Lung microvascular endothelial cell (primary cell): ENCODE measurements around the gene NANS. TPM values are rescaled to one million over a fixed set of nuclear protein-coding genes. Genes with fewer than 3 reads are reported as not detected.
A peak's percentile ranks its signal among the peaks of the same experiment; 100 is the strongest.
"Not testable (repeated sequence)": the region's sequence is repeated elsewhere in the genome, so short reads cannot be mapped to it uniquely, and the experiment has no call there.

Experiments used
- DNase-seq, 2 donors: peaks; one replicate each; pipeline versions ENCODE4 v3.0.0 to v3.0.0-alpha.2; 2010; ENCODE audit warnings: low read depth in 2 of 2
- total RNA-seq: library from RNA; depleted of rRNA; stranded (reverse); fragments of >200 nt; gene quantifications from 2 replicates; pipeline ENCODE4 v1.2.1, GENCODE V29; 2014

The NANS gene, protein sequence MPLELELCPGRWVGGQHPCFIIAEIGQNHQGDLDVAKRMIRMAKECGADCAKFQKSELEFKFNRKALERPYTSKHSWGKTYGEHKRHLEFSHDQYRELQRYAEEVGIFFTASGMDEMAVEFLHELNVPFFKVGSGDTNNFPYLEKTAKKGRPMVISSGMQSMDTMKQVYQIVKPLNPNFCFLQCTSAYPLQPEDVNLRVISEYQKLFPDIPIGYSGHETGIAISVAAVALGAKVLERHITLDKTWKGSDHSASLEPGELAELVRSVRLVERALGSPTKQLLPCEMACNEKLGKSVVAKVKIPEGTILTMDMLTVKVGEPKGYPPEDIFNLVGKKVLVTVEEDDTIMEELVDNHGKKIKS
- total RNA-seq = 63.6 and 73.8 TPM in 2 replicates

- DNase-seq = peak; percentile 95 to 98
These were observed at the start of gene NANS for GRCh38 chr9:98056269-98057137. NANS (plus strand) TSS chr9:98056732; CDS start chr9:98056809, 77 bp downstream.

GRCh38 chr9:98007251-98007928 lies 49.1 kb upstream of the NANS start:
- DNase-seq = peak; percentile 76 to 79

DNA sequence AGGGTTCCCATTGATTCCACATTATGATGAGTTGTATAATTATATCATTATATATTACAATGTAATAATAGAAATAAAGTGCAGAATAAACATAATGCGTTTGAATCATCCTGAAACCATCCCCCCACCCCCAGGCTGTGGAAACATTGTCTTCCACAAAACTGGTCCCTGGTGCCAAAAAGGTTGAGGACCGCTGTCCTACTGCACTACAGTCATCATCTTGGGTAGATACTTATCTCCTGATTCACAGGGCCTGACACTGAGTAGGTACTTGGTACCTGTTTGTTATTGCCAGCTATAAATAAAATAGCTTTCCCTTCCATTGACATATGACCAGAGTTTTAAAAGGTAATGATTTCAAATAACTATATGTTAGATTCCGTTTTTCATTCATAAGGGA lies 47.8 kb upstream of the NANS start:
- no peak for DNase-seq

DNA sequence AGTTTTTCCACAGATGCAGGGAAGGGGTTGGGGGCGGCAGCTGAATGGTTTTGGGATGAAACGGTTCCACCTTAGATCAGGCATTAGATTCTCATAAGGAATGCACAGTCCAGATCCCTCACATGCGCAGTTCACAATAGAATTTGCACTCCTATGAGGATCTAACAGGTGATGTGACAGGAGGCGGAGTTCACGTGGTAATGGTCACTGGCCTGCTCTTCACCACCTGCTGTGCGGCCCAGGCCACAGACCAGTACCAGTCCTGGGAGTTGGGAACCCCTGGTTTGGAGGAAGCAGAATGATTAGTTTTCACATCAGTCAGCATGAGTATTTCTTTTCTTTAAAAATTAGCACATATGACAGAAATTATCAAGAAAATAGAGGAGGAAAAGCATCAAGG lies 47.1 kb upstream of the NANS start:
- no peak for DNase-seq

DNA sequence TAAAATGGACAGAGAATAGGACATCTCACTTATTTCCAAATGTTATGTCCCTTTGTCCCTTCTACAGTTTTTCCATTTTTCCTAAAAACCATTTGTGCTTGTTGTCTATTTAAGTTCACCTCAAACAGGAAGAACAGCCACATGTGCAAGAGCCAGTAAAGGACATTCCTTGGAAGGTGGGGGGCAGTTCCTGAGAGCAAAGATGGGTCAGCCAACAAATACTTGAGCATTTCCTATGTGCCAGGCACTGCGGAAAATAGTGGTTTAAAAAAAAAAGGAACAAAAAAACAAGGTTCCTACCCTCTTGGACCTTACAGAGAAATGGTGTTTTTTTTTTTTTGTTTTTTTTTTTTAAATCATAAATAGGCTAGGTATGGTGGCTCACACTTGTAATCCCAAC lies 46.6 kb upstream of the NANS start:
- peak; percentile 86 to 94 for DNase-seq

GRCh38 chr9:98010445-98010844 lies 46.1 kb upstream of the NANS start:
- DNase-seq = peak; percentile 50 to 89

- DNase-seq = no peak
These were observed 45.4 kb upstream of the NANS start for GRCh38 chr9:98011122-98011521.

GRCh38 chr9:98016137-98016680 lies 40.3 kb upstream of the NANS start:
- DNase-seq = no peak

- no peak for DNase-seq
These were observed 39.2 kb upstream of the NANS start for GRCh38 chr9:98017306-98017705.

GRCh38 chr9:98018347-98018746 lies 38.2 kb upstream of the NANS start:
- no peak for DNase-seq

GRCh38 chr9:98019098-98019497 lies 37.4 kb upstream of the NANS start:
- no peak for DNase-seq

DNA sequence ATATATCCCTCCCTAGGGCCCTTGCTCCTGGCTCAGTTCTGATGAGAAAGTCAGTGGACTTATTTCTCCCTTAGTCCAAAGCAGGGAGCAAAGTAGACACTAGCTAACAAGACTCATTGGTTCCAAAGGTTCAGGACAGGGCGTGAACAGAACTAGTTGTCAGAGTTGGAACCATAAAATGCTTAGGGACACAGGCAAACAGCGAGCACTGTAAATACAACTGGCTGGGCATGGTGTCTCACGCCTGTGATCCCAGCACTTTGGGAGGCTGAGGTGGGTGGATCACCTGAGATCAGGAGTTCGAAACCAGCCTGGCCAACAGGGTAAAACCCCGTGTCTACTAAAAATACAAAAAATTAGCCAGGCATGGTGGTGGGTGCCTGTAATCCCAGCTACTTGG lies 36.7 kb upstream of the NANS start:
- DNase-seq = not testable (repeated sequence)

GRCh38 chr9:98020476-98021145 lies 35.9 kb upstream of the NANS start:
- no peak for DNase-seq

DNA sequence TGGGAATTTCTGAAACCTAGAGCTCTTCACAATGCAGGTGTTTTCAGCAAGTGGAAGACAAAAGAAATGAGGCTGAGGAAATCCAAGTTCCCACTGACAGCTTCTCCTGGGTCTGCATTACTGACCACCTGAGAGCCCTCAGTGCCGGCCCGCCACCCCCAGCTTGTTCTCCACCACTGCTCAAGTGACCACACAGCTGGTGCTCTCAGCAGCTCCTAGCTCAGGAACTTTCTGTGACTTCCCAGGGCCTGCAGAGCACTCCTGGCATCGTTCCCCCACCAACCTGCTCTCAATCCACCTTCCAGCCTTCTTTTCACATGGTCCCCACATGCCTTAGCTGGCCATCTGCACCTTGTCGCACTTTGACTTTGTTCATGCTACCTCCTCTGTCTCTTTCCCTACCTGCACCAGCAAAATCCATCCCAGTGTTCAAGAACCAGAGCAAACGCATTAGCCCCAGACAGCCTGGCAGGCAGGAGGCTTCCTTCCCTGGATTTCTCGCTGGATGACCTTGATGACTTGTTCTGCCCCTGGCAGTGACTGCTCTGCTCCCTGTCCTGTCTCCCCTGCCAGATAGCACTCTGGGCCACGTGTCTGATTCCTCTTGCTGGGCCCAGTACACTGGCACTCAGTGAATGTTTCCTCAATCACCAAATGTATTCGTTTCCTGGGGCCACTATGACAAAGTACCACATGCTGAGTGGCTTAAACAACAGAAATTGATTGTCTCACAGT lies 35.1 kb upstream of the NANS start:
- DNase-seq = peak in 1 of 2 donors; percentile 29

- DNase-seq = peak in 1 of 2 donors; percentile 83
These were observed 34.1 kb upstream of the NANS start for GRCh38 chr9:98022447-98022846.

GRCh38 chr9:98024702-98025101 lies 31.8 kb upstream of the NANS start:
- DNase-seq = no peak

DNA sequence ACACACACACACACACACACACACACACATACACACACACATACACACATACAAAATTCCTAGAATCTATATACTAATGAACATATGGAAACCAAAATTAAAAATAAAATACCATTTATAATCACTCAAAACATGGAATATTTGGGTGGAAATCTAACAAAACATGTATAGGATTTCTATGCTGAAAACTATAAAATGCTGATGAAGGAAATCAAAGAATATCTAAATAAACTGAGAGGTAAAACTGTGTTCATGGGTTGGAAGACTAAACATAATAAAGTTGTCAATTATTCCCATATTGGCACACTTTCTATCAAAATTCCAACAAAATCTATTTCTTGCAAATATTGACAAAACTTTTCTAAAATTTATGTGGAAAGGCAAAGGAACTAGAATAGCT lies 25.4 kb upstream of the NANS start:
- DNase-seq = no peak

DNA sequence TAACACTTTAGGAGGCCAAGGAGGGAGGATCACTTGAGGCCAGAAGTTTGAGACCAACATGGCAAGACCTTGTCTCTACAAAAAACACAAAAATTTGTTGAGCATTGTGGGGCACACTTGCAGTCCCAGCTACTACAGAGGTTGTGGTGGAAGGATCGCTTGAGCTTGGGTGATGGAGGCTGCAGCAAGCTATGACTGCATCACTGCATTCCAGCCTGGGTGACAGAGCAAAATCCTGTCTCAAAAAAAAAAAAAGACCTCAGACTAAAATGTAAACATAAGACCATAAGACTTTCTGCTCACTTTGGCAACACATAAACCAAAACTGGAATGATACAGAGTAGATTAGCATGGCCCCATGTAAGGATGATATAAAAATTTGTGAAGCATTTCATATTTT lies 24.6 kb upstream of the NANS start:
- peak in 1 of 2 donors; percentile 26 for DNase-seq

DNA sequence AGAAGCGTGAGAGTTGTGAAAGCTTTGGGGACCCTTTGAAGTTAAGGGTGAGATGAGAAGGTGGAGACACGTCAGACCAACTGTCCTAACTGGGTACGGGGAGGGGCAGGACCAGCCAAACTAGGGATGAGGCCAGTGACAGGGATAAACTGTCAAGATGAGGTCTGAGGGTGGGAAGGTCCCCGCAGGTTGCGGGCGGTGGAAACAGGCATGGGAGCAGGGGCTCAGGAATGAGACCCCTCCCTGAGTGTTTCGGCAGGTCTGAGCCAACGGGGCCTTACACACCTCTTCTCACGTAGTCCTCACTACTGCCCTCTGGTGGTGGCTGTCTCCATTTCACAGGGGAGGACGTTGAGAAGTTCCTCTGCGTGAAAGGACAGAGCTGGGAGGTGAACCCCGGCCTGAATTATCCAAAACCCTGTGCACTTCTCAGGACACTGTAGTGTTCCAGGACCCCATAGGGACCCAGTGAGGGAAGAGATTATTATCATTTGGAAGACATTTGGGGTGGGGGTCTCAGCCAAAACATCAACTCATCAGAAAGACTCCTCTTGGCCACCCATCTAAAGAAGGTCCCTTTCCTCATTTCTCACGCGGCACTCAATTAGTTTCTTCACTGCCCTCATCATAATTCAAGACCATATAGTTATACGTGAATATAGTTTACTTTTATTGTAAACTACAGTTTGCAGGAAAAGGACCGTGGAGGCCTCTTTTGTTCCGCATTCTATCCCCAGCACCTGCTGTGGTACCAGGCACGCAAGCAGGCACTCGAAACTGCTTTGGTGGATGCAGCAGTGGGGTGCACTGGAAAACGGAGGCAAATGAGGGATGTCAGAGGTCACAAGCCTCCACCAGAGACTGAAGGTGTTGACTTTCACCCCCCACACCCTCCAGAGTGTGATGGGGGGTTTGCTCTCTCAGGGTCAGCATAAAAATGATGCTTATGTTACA lies 21.7 kb upstream of the NANS start:
- DNase-seq = peak; percentile 84 to 91
